HG02610 (cell line): ENCODE results near the gene MYO7A.

Source experiments
- ATAC-seq: cut with Tn5 transposase; IDR thresholded peaks from one replicate; pipeline ENCODE4 v1.9.1; 2021; ENCODE audit warnings: mild to moderate bottlenecking, moderate library complexity; ENCODE audit not compliant: unreplicated experiment

Gene MYO7A

DNA sequence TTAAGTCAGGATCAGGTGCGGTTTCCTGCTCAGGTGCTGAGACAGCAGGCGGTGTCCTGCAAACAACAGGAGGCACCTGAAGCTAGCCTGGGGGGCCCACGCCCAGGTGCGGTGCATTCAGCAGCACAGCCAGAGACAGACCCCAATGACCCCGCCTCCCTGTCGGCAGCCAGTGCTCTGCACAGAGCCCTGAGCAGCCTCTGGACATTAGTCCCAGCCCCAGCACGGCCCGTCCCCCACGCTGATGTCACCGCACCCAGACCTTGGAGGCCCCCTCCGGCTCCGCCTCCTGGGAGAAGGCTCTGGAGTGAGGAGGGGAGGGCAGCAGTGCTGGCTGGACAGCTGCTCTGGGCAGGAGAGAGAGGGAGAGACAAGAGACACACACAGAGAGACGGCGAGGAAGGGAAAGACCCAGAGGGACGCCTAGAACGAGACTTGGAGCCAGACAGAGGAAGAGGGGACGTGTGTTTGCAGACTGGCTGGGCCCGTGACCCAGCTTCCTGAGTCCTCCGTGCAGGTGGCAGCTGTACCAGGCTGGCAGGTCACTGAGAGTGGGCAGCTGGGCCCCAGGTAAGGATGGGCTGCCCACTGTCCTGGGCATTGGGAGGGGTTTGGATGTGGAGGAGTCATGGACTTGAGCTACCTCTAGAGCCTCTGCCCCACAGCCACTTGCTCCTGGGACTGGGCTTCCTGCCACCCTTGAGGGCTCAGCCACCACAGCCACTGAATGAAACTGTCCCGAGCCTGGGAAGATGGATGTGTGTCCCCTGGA is at the start of gene MYO7A:
Gene MYO7A (plus strand): TSS at position 327 of the 772 bp plus-strand sequence. CDS start 2,389 bp downstream, outside the sequence.
- ATAC-seq = no peak

DNA sequence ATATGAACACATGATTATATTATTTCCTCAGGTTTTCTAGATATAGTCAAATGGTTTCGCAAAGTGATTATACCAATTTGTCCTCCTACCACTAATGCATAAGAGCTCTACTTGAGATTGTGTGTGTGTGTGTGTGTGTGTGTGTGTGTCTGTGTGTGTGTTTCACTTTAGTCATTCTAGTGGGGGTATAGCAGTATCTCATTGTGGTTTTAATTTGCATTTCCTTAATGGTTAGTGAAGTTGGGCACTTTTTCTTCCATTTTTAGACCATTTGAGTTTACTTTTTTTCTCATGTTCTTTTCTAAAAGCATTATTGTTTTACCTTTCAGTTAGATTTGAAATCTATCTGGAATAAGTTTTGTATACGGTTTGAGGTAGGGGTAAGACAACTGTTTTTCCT is 48.4 kb upstream of the MYO7A start:
- ATAC-seq = no peak

DNA sequence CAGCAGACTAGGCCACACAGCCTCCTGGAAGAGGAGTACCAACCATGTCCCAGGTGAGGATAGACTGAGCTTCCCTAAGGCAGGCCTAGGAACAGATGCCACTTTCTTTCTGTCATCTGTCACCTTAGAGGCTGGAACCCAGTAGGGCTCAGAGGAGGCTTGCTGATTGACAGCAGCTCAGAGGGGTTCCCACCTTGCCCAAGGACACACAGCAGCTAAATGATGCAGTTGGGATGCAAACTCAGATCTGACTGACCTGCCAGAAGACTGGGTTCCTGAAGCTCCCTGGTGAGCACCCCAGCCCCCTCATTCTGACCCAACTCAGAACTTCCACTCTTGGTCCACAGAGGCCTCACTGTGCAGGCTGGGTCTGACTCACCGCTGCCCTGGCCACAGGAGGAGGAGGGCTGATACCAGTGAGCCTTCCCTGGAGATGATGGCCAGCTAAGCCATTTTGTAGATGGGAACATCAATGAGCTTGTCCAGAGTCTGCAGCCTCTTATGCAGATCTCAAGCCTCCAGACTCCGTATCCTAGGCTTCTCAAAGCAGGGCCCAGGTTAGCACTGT is 47.3 kb upstream of the MYO7A start:
- no peak for ATAC-seq

DNA sequence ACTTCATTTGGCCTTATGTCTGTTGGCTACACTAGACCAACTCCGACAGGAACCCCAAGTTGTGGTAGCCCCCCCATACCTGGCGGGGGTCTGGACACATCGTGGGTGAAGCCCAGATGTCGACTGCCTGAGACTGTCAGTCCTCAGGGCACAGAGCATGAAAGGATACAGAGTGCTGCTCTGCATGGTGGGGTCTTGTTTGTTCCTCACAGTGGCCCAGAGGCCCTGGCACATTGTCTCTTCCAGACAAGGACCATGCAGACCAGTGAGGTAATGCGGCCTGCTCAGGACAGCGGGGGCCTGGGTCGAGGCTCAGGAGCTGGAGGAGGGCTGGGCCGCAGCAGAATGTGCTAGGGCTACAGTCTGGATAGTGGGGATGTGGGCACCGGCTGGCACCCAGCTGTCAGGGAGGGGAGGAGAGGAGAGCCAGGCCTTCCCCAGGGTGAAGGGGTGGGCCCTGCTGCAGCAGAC is 46.6 kb upstream of the MYO7A start:
- ATAC-seq = no peak

DNA sequence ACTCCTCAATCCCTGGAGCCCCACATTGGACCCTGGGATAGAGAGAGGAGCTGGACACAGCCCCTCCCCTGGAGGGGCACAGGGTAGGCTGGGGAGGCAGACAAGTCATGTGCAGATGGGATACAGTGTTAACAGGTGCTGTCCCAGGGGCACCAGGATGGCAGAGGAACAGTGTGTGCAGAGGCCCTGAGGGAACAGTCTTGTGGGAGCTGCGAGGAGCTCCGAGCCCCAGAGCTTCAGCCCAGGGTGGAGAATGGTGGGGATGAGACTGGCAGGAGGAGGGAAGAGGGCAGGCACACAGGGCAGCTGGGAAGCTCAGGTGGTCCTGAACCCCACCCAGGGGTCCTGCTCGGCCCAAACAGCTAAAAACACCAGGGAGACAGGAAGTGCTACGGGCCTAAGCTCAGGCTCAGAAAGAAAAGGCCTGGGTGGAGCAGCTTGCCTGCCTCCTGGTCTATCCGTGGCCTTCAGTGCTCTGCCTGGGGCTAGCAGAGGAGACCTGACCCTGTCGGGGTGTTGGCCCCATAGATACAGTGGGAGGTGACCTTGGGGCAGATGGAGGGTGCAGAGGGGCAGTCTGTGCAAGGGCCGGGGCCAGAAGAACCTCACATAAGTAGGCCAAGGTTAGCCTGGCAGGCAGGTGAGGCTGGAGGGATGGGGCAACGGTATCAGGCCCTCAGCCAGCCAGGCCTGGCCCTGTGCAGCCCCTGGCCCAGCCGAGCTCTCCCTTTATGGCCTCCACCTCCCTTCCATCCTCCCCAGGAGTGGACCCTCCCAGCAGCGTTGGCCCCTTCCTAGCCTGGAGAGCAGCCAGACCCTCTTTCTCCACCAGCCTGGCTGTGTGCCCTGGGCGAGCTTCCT is 45.8 kb upstream of the MYO7A start:
- no peak for ATAC-seq

DNA sequence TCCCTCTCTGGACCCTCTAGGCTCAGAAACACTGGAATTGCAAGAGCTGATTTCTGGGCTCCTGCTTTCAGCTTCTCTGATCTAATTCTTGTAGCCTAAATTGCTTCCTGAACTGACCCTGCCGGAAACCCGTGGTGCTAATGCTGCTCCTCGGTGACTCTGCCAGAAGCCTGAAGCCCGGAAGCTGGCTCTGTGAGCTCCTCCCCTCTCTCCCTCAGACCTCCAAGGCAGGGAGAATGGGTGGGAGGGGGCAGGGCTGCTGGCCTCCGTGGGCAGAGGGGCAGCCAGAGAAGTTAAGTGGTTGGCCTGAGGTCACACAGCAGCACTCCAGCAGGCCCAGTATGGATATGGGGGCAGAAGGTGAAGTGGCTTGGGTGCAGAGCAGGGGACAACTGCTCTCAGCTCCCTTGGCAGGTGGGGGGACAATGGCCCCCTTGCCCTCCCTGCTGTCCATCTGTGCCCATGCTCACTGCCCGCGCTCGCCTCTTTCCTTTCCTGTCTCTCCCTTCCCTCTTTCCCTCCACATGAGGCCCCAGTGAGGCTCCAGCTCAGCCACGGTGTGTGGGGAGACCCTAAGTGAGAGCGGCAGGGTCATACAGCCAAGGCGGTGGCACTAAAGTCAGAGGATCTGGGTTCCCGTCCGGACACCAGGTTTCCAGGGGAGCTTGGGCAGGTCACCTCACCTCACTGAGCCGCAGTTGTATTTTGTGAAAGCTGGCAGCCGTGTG is 45.0 kb upstream of the MYO7A start:
- no peak for ATAC-seq

DNA sequence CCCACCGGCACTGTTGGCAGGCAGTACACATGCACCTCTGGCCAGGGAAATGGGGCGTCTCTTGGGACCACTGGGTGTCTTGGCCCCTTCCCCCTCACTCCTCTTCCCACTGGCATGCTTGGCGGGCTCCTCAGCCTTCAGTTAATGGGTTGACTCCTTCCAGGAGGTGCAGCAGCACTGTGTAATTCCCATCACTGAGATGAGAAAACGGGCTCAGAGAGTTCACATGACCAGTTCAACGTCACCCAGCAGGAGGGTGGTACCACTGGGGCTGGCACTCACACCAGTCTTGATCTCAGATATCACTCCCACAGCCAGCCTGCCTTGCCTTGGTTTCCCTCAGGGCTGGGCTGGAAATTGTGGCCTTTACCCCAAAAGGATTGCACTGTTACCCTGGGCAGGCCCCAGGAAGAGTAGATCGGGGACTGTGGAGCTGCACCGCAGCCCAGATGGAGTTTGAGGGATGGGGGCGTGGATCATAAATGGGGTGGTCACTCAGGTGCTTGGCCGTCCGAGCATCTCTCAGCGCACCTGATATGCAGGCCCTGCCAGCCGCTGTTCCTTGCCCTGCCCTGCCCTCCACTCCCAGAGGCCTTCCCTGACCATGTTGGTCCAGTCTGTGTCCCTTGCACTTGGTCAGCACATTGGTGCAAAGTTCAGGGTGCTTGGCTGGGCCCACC is 44.3 kb upstream of the MYO7A start:
- ATAC-seq = no peak

DNA sequence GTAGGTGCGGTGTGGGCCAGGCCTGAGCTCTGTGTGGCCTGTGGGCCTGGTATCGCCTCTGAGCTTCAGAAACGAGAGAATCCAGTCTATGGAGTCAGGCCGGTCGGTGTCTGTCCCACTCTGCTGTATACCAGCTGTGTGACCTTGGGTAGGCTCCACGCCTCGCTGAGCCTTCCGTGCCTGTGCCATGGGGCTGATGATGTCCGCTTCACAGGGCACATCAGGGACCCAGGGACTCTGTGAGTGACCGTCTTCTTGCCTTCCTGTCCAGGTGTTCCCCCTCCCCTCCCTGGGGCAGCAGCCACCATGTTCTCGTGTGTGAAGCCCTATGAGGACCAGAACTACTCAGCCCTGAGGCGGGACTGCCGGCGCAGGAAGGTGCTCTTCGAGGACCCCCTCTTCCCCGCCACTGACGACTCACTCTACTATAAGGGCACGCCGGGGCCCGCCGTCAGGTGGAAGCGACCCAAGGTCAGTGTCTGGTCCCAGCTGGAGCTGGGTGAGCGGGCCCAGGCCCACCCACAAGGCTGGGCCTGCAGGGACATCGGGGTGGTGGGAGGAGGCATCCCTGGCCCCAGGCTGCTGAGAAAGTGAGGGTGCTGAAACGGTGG is 43.4 kb upstream of the MYO7A start:
- no peak for ATAC-seq

DNA sequence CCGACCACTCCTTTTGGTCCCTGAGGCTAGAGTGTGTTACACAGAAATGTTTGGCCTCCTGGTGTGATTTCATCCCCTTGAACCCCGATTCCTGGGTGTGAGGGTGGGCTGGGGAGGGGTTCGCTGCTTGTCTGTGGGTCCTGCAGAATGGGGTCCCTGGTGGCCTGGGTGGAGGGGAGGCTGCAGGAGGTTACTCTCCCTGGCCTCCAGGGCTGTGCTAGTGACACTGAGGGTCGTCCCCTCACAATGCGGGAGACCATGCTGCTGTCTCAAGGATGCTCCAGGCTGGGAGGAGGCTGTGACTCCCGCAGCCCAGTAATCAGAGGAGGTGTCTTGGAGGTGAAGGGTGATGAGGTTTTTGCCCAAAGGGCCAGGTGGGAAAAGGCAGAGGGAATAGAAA is 42.4 kb upstream of the MYO7A start:
- ATAC-seq = no peak

DNA sequence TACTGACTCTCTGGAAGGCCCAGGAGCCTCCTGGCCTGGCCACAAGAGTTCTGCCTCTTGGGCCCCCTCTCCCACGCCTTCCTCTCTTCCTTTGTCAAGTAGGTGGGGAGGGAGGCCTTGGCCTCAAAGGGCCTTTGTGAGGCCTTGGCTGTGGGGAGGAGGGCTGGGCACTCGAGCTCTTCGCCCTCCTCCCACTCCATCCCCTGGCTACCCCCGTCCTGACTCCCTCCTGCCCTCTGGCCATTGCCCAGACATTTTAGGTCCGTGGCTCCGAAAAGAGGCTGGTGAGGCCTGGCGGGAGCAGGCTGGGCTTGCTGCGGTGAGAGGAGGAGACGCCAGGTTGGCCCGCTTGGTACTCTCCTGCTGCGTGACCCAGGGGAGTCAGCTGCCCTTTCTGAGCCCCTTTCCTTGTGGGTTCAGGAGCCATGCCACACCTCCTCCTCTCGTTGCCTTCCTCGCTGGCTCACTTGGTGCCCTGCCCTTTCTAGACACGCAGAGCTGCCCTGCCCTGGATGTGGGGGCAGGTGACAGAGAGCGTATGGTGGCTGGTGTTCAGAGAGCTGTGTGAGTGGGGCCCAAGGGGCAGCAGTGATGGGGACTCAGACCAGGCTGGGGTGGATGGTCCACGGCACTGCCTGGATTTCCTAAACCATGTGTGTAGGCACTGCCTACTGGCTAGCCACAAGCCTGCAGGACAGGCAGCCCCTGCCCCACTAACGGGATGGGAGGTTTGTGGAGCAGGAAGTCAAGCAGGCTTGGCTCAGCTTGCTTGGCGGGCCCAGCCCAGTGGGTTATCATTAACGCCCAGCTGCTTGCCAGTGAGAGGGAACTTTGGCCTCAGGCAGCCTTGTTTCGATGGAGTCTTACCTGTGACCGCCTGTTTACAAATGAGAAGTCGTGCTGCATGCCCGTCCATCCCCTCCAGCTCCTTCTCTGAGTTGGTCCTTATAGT is 41.2 kb upstream of the MYO7A start:
- ATAC-seq = no peak

DNA sequence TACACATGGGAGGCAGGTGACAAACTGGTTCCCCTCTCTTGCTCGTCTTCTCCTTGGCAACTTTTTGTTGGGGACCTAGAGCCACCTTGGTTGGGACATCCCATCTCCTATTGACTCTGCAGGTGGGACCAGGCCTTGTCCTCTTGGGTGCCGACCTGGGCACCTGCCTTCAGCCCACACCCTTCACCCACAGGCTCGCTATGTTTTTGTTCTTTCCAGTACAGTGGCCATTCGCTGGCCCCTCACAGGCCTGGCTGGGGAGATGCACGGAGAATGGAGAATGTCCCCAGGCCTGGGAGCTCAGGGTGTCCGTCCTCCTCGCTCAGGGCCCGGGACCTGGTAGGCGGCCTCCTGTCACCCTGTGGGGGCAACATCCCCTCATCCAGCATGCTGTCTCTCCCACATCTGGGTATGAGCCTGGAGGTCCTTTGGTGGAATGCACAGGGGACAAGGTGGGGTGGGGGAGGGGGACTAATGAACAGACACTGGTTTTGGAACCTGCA is 40.3 kb upstream of the MYO7A start:
- ATAC-seq = no peak

DNA sequence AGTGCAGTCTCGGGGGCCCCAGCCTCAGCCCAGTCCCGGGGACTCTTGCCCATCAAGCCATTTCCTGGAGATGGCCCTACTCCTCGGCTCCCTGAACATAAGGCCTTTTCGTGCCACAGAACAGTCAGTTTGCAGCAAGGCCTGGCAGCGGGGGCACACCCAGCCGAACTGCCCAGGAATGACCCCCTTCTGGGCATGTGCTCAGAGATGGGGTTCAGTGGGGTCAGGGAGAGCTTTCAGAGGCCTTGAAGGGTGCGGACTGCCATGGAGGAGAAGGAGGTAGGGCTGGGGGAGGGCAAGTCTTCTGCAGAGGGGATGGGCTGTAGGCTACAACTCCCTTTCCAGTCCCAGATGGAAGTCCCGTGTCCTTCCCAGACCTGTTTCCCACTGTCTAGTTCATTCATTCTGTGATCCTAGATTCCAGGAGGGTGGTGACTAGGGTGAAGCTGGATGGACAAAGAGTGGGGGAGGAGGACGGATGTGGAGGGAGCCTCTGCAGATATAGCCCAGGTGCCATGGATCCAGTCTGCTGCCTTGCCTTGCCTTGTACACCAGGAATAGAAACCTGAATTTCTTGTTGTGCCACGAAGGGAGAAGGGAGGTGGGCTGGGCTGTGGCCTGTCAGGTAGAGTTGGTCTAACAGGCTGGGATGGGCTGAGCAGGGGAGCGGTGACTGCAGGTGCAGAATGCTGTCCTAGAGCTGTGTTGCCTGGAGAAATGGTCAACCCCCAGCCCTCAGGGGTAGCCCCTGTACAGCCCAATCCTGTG is 39.6 kb upstream of the MYO7A start:
- no peak for ATAC-seq

DNA sequence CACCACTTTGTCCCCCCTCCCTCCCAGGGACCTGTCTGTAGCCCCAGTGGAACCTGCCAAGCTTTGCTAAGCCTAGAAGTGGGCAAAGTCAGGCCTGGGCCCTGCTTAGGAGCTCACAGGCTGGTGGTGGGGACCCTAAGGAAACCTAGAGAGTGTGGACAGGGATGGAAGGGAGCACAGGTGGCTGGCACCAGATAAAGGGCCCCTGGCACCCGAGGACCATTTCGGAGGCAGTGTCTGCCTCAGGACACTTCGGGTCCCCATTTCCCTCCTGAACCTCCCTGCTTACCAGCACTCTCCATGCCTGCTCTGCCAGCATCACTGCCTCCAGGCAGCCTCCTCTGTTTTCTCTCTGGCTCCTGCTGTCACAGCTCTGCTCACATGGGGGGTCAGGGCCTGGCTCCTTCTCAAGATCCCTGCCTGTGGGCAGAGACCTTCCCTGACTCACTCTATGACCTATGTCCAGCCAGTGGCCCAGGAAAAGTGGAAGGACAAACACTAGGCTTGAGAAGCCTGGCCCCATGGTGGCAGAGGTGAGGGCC is 39.0 kb upstream of the MYO7A start:
- no peak for ATAC-seq

DNA sequence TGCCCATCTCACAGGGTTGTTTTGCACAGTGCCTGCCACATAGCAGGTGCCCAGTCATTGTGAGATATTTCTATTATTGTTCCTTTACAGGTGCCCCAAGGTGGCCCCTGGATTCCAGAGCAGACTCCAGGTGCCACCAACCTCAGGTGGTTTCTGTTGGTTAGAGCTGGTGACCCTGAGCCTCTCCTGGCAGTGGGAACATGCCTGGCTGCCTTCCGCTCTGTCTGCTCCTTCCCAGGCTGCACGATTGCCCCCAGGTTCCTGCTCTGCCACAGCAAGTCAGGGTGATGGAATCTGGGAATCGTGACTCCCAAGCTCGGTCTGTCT is 38.0 kb upstream of the MYO7A start:
- no peak for ATAC-seq

DNA sequence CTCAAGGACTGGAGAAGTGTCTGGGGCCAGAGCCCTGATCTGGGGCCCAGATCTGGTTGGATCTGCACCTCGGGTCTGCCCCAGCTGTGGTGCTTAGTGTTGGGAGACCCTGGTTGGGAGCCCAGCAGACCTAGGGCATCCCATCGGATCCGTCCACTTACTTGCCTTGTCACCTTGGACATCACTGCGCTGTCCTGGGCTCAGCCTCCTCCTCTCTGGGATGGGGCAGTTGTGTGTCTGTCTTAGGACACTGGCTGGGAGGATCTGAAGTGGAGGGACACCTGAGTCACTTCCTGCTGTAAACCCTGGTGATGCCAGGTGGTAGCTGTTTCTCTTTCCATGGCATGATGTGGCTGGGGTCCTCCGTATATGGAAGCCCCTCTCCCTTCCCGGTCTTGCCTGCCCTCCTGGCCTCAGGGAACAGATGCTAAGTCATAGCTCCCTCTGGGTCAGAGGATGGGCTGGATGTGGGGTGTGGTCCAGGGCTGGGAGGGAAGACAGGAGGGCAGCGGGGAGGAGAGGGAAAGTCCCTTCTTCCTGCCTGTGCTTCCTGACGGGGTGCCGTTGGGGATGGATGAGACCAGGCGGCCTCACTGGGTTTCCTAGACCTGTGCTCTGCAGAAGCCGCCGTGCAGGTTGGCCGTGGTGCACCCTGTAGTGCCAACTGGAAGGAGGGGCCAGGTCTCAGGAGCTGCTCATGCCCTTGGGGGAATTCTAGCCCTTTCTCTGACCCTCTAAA is 37.5 kb upstream of the MYO7A start:
- no peak for ATAC-seq

DNA sequence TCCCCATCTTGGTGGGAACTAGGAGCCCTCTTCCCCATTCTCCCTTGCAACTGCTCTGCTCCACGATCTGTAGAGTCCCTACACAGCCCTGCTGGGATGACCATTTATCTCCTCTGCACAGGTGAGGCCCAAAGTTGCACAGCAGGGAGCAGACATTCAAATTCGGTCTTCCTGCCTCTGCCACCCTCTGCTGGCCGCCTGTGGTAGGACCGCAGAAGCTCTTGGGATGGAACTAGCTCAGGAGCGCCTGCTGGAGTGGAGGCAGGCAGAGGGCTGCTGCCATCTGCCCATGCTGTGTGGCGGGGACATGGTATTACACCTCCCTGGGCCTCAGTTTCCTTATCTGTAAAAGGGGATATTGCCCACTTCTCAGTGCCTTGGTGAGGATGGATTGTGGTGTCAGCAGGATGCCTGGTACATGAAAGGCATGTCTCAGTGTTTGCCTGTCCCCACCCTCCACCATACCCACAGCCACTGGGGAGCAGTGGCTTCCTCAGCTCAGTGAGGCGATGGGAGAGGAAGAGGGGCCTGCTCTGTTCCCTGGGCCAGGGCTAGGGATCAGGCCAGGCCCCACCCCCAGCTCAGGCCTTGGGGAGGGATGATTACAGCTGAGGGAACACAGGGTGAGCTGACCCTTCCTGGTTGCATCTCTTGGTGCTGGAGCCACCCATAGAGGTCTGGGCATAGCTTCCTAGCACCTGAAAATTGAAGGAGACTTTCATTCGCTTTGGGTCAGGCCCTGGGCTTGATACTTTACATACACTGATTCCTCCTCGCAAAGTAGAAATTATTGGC is 36.7 kb upstream of the MYO7A start:
- peak; percentile 87 for ATAC-seq
